DMS53 (cell line): ENCODE results near the gene PLAAT4.
A peak's percentile ranks its signal among the peaks of the same experiment; 100 is the strongest.
"Not testable (repeated sequence)": the region's sequence is repeated elsewhere in the genome, so short reads cannot be mapped to it uniquely, and the experiment has no call there.

Experiments used
- DNase-seq: peaks from one replicate; lab custom pipeline; 2025; lab: John Stamatoyannopoulos, UW

The PLAAT4 gene

GRCh38 chr11:63547061-63547460, 10.5 kb downstream of the PLAAT4 start:
- no peak for DNase-seq

DNA sequence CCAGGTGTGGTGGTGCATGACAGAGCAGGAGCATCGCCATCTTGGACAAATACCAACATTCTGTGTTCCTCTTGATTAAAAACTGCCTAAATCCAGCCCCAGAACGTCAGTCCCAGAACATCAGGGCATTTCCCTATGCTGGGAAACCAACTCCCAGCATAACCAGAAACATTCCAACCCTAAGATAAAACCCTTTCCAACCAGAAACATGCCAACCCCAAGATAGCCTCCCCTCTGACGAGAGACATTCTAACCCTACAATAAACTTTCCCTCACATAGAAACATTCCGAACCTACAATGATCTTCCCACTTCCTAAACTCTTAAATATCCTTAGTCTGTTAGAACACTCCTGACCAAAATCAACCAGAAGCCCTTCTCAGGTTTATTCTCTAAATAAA, 11.6 kb downstream of the PLAAT4 start:
- DNase-seq = no peak

GRCh38 chr11:63549411-63549810, 12.8 kb downstream of the PLAAT4 start:
- no peak for DNase-seq

GRCh38 chr11:63550156-63550700, 13.6 kb downstream of the PLAAT4 start:
- not testable (repeated sequence) for DNase-seq

GRCh38 chr11:63551091-63551888, 14.7 kb downstream of the PLAAT4 start:
- no peak for DNase-seq

DNA sequence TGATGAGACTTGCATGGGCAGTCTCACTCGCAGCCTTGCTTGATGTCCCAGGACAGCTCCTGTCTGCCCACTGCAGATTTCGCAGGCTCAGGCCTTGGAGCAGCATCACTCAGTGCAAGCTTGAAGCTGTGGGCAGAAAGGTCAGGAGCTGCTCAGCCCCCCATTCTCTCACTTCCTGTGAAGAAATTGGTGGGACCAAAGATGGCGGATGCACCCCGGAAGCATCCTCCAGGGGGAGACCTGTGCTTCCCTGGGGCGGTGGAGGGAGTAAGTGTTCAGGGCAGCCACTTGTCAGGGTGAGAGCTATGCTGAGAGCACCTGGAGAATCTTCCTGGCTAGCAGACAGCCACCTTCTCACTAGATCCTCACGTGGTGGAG, 15.3 kb downstream of the PLAAT4 start:
- DNase-seq = no peak

GRCh38 chr11:63552921-63553320, 16.3 kb downstream of the PLAAT4 start:
- DNase-seq = no peak

DNA sequence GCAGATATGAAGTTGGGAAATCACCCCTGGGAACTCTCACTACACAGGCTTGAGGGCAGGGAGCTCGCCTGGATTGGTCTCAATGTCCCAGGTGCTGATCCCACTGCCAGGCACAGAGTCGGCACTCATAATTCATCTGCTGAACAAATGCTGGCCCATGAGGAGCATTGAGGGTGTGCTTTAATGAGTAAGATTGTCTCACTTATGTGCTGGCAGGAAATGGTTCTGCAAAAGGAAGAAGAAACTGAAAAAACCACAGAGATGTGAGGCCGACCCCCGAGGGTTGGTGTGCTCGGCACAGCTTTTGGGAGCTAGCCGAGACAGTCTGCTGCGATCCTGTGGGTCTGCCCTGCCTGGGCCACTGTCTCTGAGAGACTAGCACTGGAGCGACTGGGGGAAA, 17.2 kb downstream of the PLAAT4 start:
- DNase-seq = no peak

DNA sequence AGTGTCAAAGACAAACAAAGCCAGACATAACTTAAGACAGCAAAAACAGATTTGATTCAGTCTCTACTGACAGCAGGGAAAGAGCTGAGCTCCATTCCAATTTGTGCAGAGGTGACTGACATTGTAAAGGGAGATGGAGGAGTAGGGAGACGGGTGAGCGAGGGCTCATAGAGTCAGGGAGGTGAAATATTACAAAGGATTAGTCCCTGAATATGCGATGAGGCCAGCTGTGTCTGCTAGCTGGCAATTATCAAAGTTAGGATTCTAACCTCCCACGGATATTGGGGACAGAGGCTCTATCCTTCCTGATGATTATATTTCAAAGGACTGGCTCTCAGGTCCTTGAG, 18.2 kb downstream of the PLAAT4 start:
- DNase-seq = no peak

DNA sequence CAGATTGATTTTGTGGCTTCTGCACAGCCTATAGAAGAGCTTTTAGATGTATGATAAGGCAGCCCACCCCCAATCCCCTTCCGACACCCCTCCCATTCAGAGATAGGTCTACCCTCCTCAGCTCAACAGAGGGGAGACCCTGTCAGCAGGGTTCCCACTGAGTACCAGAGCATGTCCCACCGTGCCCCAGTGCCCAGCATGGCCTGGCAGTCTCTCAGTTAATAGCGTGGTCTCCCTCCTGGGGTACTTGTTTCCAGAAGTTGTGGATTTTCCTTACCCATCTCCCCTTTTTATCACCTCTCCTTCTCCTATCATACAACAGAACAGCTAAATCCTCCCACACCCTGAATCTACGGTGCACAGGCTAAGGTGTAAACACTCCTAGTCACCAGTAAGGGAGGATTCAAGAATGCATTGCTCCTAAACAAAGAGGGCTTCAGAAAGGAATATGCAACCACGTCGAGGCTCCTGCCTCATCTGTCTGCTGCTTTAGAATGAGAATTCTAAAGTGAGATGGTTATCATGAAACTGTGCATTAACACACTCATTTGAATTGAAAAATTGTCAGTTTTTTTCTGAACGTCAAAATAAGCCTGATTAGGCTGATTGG, 19.9 kb downstream of the PLAAT4 start:
- no peak for DNase-seq

- no peak for DNase-seq
Measured at GRCh38 chr11:63557570-63557969, 21.0 kb downstream of the PLAAT4 start.

DNA sequence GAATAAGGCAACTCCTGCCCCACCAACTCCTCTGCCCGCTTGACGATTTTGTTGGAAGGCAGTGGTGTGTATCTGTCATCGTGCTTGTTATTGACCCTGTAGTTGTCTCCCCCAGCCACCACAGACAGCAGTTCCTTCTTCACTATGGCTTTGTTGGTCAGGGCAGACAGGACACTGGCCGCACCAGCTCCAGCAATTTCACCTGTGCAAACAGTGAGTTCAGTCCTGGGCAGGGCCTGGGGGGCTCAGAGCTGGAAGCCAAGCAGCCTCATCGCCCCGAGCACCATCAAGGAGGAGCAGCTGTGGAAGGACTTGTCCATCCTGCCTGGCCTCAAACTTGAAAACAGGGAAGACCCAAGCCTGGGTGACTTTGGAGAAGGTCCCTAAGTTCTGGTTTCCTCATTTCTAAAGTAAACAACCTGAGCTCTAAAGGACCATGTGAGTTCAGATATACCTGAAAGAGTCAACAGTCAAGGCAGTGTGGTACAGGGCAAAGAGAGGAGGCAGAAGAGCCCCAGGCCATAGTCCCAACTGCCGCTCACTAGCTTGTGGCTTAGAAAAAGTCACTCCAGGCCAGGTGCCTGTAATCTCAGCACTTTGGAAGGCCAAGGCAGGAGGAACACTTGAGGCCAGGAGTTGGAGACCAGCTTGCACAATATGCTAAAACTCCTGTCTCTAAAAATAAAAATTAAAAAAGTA, 22.0 kb downstream of the PLAAT4 start:
- no peak for DNase-seq

GRCh38 chr11:63560506-63561180, 24.0 kb downstream of the PLAAT4 start:
- no peak for DNase-seq

GRCh38 chr11:63563201-63564055, 26.8 kb downstream of the PLAAT4 start, which contains the start of gene PLAAT2:
TSS of gene PLAAT2 (minus strand) at chr11:63563379. CDS start at chr11:63563324, 55 bp downstream.
- DNase-seq = no peak

GRCh38 chr11:63564056-63564774, 27.6 kb downstream of the PLAAT4 start:
- DNase-seq = peak; percentile 56

GRCh38 chr11:63564784-63565350, 28.3 kb downstream of the PLAAT4 start:
- DNase-seq = no peak

GRCh38 chr11:63567044-63567840, 30.6 kb downstream of the PLAAT4 start:
- peak; percentile 95 for DNase-seq

- DNase-seq = no peak
Measured at GRCh38 chr11:63569570-63569969, 33.0 kb downstream of the PLAAT4 start.

- DNase-seq = no peak
Measured at GRCh38 chr11:63572026-63572688, 35.5 kb downstream of the PLAAT4 start.
